Measurements from ENCODE around the gene FCRLB. TPM values are rescaled to one million over a fixed set of nuclear protein-coding genes. Genes with fewer than 3 reads are reported as not detected.

Gene FCRLB
- total and polyA plus RNA-seq, 12 donors: 0.42 to 3.4 (median 1.0) TPM; not detected in 1

GRCh38 chr1:161710560-161710959 is 10.8 kb upstream of the FCRLB start:
- no peak for DNase-seq
- 68 to 78% (median 74%) methylated on average over 4 of the region's 4 CpGs for WGBS, 4 donors
- Histone ChIP-seq H3K36me3 (replicated peaks in 1 of 2) (no peaks in the 10 kb centered on the region), H3K4me1 (replicated peaks in 1 of 2) (no peaks in the 10 kb centered on the region), H3K9me3 (replicated peaks in 1 of 3) (no peaks in the 10 kb centered on the region), H3K27me3 (no peaks in the 10 kb centered on the region), H3K4me3 (no peak overlapping the region), H3K27ac (no peak overlapping the region)
- intact Hi-C loops (cut with DNase I): no loop called here
- no peak for TF ChIP-seq CTCF (IDR thresholded peaks at IDR 0.05)
- TF ChIP-seq POLR2A (IDR thresholded peaks at IDR 0.05): no peak

GRCh38 chr1:161718559-161719324 is 2.6 kb upstream of the FCRLB start:
- intact Hi-C loops (cut with DNase I): no loop called here
- no peaks in the 10 kb centered on the region for H3K36me3 ChIP-seq (replicated peaks in 1 of 2)
- H3K27me3 ChIP-seq: peaks cover 5% of the 10 kb centered on the region
- no peaks in the 10 kb centered on the region for H3K9me3 ChIP-seq (replicated peaks in 1 of 3)
- H3K4me3 ChIP-seq: no peak overlapping the region
- H3K27ac ChIP-seq: no peak overlapping the region
- TF ChIP-seq CTCF (IDR thresholded peaks at IDR 0.05) (no peak), POLR2A (IDR thresholded peaks at IDR 0.05) (no peak)
- DNase-seq: no peak
- no peaks in the 10 kb centered on the region for H3K4me1 ChIP-seq (replicated peaks in 1 of 2)
- WGBS, 4 donors: 70 to 75% (median 74%) methylated on average over 8 of the region's 8 CpGs

- Histone ChIP-seq H3K4me3 (no peak overlapping the region), H3K27ac (no peak overlapping the region), H3K27me3 (peaks cover 10% of the 10 kb centered on the region), H3K4me1 (replicated peaks in 1 of 2) (no peaks in the 10 kb centered on the region), H3K36me3 (replicated peaks in 1 of 2) (no peaks in the 10 kb centered on the region), H3K9me3 (replicated peaks in 1 of 3) (no peaks in the 10 kb centered on the region)
- TF ChIP-seq POLR2A (IDR thresholded peaks at IDR 0.05): no peak
- no peak for TF ChIP-seq CTCF (IDR thresholded peaks at IDR 0.05)
- DNase-seq: no peak
- 75 to 100% (median 98%) methylated on average over 1 of the region's 1 CpG for WGBS, 4 donors
- intact Hi-C loops (cut with DNase I): no loop called here
Observed at GRCh38 chr1:161719325-161719611, 2.1 kb upstream of the FCRLB start.

- peaks cover 0 to 1% of the 10 kb centered on the region in 2 donors for H3K4me1 ChIP-seq (replicated peaks in 1 of 2)
- no peaks in the 10 kb centered on the region for H3K36me3 ChIP-seq (replicated peaks in 1 of 2)
- H3K27me3 ChIP-seq: peaks cover 14% of the 10 kb centered on the region
- TF ChIP-seq CTCF (IDR thresholded peaks at IDR 0.05) (no peak), POLR2A (IDR thresholded peaks at IDR 0.05) (no peak)
- H3K27ac ChIP-seq: no peak overlapping the region
- intact Hi-C loops (cut with DNase I): no loop called here
- no peak overlapping the region for H3K4me3 ChIP-seq
- H3K9me3 ChIP-seq (replicated peaks in 1 of 3): no peaks in the 10 kb centered on the region
- 85 to 94% (median 88%) methylated on average over 1 of the region's 1 CpG for WGBS, 4 donors
- no peak for DNase-seq
Observed at GRCh38 chr1:161720422-161720821, 922 bp upstream of the FCRLB start.

All from adrenal gland (tissue), 12 donors.